Hematopoietic multipotent progenitor cell treated with erythropoietin and hydrocortisone succinate and interleukin-3 and kit ligand, for 8 days (in vitro differentiated cells): ENCODE results near the gene AFF3.
"Not testable (repeated sequence)": the region's sequence is repeated elsewhere in the genome, so short reads cannot be mapped to it uniquely, and the experiment has no call there.

Experiments used
- DNase-seq: peaks from one replicate; pipeline ENCODE4 v3.0.0-alpha.2; 2015

AFF3 gene

DNA sequence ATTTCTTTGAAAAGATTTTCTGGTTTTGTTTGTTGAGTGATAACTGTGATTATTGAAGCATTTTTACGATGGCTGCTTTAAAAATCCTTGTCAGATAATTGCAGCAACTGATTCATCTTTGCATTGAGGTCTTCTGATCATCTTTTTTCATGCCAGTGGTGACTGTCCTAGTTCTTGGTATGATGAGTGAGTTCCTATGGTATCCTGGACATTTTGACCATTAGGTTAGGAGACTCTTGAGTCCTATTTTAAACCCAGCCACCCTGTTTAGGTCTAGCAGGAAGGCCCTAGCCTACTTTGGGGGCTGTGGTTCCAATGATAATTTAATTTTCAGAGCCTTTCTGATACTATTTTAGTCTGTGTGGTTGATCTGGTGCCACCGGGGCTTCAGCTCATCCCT, 579.9 kb downstream of the AFF3 start:
- DNase-seq: no peak

- no peak for DNase-seq
These were observed 580.6 kb downstream of the AFF3 start for GRCh38 chr2:99561804-99562203.

GRCh38 chr2:99559075-99559662, 583.2 kb downstream of the AFF3 start:
- peak; percentile 70 for DNase-seq

GRCh38 chr2:99555404-99555803, 587.0 kb downstream of the AFF3 start:
- peak; percentile 6 for DNase-seq

DNA sequence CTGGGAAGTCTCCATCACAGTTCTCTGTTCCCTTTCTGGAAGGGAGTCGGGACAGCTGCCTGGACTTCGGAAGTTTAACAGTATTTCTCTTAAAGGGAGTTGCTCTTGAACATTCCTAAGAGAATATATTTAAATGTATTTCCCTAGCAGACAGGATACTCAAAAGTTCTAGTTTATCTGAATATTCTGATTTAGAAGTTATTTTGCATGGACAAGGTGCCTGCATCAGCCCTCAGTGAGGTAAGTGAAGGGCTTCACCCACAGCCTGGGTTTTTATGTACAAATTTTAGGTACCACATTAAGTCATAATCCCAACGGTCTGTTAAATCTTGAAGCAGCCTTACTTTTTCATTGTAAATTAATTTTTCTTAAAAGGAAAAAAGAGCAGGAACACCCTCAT, 587.5 kb downstream of the AFF3 start:
- DNase-seq: no peak

DNA sequence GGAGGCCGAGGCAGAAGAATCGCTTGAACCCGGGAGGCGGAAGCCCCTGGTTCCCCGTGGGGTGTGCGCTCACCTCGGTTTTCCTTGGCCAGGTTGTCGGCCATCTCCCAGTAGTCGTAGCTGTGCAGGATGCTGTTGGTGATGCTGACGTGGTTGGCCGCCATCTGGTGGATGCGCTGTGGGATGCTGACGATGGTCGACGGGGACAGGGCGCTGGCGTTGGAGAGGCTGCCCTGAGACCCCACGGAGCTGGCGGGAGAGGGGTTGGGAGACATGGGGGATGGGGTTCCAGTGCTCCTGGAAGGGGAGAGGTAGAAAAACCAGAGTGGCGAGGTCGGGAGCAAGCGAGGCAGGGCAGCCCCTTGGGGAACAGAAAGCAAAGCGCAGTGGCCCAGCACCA, 588.2 kb downstream of the AFF3 start:
- DNase-seq: no peak

DNA sequence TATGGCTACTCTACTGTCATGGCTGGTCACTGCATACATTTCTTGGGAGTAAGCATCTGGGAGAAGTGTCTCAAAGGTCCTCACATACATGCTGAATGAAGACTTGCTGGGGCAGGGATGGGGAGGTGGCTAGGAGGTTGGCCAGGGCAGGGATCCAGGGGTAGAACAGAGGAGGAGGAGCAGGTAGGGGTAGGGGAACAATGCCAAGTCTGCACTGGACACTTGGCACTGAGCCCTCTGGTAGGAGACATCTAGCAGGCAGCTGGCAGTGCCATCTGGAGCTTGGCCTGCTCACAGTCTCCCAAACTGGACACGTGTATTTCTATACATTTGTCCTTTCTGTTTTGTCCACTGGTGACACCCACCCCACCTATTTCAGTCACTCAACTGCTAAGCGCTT, 589.9 kb downstream of the AFF3 start:
- no peak for DNase-seq

DNA sequence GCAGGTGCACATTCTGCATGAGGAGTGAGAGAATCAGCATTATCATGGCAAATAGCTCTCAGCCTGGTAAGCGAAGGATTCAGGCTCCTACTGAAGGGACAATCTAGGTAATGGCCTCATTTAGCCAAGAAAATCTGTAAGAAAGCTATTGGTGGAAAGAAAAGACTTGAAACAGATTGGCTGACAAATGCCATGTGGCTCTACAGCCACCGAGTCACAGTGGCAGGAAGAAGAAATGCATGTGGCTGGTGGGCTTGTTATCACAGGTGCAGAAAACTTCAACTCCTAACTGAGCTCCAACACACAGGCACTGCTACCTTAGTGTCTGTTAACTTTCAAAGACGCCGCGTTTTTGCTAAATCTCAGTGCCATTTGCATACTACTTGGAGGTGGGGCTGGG, 592.0 kb downstream of the AFF3 start:
- DNase-seq: no peak

GRCh38 chr2:99545604-99546003, 596.8 kb downstream of the AFF3 start:
- no peak for DNase-seq

- DNase-seq: no peak
These were observed 597.3 kb downstream of the AFF3 start for GRCh38 chr2:99545066-99545465.

DNA sequence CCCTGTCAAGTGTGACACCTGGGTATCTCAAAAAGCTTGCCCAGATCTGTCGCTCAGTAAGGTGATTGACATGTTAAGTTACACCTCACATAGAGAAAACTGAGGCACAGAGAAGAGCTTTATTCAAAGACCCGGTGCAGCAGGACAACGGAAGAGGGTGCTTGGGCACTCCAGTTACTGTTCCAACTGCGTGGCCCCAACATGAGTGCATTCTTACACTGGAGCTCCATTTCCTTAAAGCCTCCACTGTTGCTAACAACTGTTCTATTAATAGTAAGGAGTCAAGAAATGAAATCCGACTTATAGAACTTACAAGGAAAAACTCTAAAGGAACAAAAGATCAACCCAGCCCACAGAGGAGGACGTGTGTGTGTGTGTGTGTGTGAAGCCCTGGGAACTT, 597.8 kb downstream of the AFF3 start:
- no peak for DNase-seq

DNA sequence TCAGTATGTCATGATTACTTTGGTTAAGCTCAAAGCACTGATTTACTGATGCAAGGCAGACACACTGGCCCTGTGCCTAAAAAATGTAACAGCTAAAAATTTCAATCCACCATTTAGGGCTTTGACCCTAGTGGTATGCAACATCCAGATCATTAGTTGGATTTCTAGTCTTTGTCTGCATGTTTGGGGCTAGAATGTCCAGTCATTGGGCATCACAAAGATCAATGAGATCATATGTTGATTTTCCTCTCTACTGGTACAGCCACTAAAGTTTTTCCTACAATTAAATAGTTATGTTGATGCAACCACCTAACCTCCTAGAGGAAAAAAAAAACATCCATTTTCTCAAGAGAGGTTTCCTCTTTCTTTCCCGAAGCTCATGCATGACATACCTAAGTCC, 599.1 kb downstream of the AFF3 start:
- no peak for DNase-seq

DNA sequence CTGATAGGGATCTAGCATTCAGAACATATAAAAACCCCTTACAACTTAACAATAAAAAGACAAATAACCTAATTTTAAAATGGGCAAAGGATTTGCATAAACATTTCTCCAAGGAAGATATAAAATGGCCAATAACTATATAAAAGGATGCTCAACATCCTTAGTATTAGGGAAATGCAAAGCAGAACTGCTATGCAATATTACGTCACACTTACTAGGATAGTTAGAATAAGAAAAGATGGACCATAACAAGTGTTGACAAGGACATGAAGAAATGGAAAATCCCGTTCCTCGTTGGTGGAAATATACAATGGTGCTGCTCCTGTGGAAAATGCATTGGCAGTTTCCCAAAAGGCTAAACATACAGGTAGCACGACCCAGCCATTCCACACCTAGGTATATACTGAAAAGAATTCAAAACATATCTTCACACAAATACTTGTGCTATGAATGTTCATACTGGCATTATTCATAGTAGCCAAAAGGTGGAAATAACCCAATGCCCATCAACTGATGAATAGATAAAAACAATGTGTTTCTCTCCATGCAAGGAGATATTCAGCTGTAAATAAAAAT, 604.4 kb downstream of the AFF3 start:
- no peak for DNase-seq

DNA sequence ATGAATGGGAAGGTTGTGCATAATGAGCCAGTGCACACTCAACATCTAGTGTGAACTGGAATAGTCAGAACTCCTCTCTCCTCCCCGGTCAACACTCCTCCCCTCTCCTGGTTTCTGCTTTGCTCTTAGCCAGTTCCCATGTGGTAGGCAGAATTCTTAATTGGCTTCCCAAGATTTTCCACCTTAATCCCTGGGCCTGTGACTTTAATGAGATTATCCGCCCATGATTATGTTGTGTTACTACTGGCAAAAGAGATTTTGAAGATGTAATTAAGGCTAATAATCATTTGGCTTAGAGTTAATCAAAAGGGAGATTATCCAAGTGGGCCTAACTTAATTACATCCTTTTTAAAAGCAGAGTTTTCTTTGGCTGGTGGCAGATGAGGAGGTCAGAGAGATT, 618.3 kb downstream of the AFF3 start:
- no peak for DNase-seq

- DNase-seq: no peak
These were observed 620.2 kb downstream of the AFF3 start for GRCh38 chr2:99522157-99522556.

GRCh38 chr2:99520813-99521212, 621.6 kb downstream of the AFF3 start:
- no peak for DNase-seq

DNA sequence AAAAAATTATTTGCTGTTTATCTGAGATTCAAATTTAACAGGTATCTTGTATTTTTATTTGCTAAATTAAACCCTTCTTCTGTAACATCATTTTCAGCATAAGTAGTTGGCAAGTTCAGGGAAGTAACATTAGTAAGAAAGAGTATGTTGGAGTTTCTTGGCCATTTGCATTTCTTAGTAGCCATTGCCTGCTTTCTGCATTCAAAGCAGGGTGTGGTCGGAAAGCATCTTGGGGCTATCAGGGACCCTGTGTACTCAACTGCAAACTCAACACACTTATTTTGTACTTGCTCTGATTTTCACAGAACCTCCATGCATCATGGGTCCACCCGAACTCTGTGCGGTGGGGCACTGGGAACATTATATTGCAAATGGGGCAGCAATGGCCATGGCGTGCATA, 622.2 kb downstream of the AFF3 start:
- no peak for DNase-seq

DNA sequence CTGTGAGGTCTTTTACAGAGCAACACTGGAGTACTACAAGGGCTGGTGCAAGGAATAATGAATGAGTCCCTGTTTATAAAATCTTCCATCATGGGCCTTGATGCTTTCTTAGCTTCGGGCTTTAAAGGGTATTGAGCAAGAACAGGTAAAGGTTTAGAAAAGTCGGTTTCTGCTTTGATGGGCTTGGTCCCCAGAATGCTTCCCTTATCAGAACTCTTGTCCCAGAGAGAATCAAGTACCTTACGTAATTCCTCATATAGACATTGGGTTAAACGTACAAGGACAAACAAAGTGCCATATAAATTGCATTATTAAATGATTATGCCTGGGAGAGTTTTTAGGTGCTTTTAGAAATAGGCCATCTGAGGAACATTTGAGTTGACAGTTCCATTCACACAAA, 628.0 kb downstream of the AFF3 start:
- no peak for DNase-seq

GRCh38 chr2:99512181-99512591, 630.2 kb downstream of the AFF3 start:
- no peak for DNase-seq

- no peak for DNase-seq
These were observed 633.0 kb downstream of the AFF3 start for GRCh38 chr2:99509387-99509786.

DNA sequence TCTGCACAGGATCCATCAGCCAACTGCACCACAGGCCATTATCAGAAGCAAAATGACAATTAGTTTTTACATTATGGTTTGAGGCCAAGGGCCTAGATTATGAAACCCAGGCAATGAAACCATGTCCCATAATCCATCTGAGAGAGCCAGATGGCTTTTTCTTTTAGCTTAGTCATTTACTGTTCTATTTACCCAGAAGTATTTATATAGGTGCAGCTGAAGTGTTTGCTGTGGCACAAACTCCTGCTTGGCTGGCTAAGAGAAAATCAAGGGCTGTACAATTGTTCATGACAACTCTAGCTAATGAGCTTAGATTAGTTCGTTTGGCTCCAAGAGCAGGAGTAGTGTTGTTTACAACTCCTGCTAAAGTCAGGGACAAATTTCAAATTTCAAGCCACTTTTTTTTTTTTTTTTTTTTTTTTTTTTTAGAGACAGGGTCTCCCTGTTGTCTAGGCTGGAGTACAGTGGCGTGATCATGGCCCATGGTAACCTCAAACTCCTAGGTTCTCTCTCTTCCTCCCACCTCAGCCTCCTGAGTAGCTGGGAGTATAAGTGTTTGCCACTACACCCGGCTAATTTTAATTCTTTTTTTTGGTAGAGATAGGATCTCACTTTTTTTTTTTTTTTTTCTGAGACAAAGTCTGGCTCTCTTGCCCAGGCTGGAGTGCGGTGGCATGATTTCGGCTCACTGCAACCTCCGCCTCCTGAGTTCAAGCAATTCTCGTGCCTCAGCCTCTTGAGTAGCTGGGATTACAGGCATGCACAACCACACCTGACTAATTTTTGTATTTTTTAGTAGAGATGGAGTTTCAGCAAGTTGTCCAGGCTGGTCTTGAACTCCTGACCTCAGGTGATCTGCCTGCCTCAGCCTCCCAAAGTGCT, 634.2 kb downstream of the AFF3 start:
- no peak for DNase-seq

GRCh38 chr2:99504844-99505584, 637.4 kb downstream of the AFF3 start:
- DNase-seq: no peak

DNA sequence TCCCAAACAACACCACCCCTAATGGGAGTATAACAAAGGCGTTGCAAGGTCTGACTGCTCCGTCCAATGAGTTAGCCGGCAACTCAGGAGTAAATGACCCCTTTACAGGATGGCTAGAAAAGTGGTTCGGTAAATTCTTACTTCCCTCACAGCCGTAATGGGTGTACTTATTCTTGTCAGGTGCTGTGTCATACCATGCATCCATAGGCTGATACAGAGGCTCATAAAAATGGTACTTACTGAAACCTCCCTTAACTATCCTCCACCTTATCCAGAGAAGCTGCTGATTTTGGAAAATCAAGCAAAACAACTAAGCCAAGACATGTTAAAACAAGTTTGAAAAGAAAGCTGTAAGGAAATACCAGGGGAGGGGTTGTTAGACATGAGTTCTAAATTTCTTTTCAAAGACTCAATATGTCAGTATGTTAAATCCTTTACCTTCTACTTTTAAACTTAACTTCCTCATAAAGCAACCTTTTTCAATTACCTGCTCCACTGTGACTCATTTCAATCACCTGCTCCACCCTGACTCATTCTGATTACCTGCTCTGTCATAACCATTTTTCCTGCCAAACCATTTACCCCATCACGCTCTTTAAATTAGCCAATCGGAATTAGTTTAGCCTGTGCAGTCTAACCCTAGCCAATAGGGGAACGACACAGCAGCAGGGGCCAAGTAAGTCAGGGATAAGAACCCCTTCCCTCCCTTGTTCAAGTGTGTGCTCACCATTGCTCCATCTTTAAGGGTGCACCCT, 638.6 kb downstream of the AFF3 start:
- DNase-seq: not testable (repeated sequence)
